Suprapubic skin (tissue), 4 donors: ENCODE results near the gene ATAD3B. TPM values are rescaled to one million over a fixed set of nuclear protein-coding genes. Genes with fewer than 3 reads are reported as not detected.
"Not testable (repeated sequence)": the region's sequence is repeated elsewhere in the genome, so short reads cannot be mapped to it uniquely, and the experiment has no call there.

Experiments
- DNase-seq, 2 donors: peaks; one replicate each; pipeline ENCODE4 v3.0.0-alpha.2; 2019; ENCODE audit warnings: low spot score in 2 of 2
- H3K27ac ChIP-seq: fragments of 200-600 bp; sonication (generic); one replicate; pipeline ENCODE4 v1.5.1; 2019
- H3K27me3 ChIP-seq: fragments of 200-600 bp; sonication (generic); one replicate; pipeline ENCODE4 v1.5.1; 2019
- H3K36me3 ChIP-seq: fragments of 200-600 bp; sonication (generic); one replicate; pipeline ENCODE4 v1.5.1; 2019
- H3K4me1 ChIP-seq: fragments of 200-600 bp; sonication (generic); one replicate; pipeline ENCODE4 v1.5.1; 2019
- H3K4me3 ChIP-seq: fragments of 200-600 bp; sonication (generic); one replicate; pipeline ENCODE4 v1.5.1; 2019; ENCODE audit warnings: mild to moderate bottlenecking
- H3K9me3 ChIP-seq: fragments of 200-600 bp; sonication (generic); one replicate; pipeline ENCODE4 v1.5.1; 2019
- EP300 ChIP-seq: sonication (generic); formaldehyde crosslinking; IDR thresholded peaks from one replicate; pipeline ENCODE4 v1.6.1; 2017; ENCODE audit warnings: antibody characterized with exemption
- POLR2A ChIP-seq, 2 donors: fragments of 450-650 bp; IDR thresholded peaks; one replicate each; pipeline ENCODE4 v1.6.1; 2017; ENCODE audit warnings: antibody characterized with exemption in 2 of 2, mild to moderate bottlenecking in 2 of 2, moderate library complexity in 2 of 2
- POLR2AphosphoS5 ChIP-seq, 3 donors: sonication (generic); formaldehyde crosslinking; IDR thresholded peaks; one replicate each; pipeline ENCODE4 v1.6.1; 2017; ENCODE audit warnings: antibody characterized with exemption in 3 of 3
- WGBS: methylation state at CpG from one replicate; pipeline ENCODE4 v1.1.5; 2018; 5-methylcytosine and 5-hydroxymethylcytosine counted together
- total RNA-seq, 4 donors: library from RNA; depleted of rRNA; stranded (reverse); fragments of >200 nt; gene quantifications; one replicate each; pipeline ENCODE4 v1.1.0, GENCODE V29; 2016
- TF ChIP-seq, protein P1 (sequence below), 2 donors: fragments of 200-600 bp in 1 of 2; fragments of 450-650 bp in 1 of 2; sonication (generic) in 1 of 2; IDR thresholded peaks; one replicate each; pipeline ENCODE4 v1.5.1; 2016 to 2019; ENCODE audit warnings: antibody characterized with exemption in 2 of 2, mild to moderate bottlenecking in 1 of 2, moderate library complexity in 1 of 2

The ATAD3B gene
- total RNA-seq, 4 donors from 2014 or later: 18.5 to 71.9 (median 23.7) TPM

DNA sequence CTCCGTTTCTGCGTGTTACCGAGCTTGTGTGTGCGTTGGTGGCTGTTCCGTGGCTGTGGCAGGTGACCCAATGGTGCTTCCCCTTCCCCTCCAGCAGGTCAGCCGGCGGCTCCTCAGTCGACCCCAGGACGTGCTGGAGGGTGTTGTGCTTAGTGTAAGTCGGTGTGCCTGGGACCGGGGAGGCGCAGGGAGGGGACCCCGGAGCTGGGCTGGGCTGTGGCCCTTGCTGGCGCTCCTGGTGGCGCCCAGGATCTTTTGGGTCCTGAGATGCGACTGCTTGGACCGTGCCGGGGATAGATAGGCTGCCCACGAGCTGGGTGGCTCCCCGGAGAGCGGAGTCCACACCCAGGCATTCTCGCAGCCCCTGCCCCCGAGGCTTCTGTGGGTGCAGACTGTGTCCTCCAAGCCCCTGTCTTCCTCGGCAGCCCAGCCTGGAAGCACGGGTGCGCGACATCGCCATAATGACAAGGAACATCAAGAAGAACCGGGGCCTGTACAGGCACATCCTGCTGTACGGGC, 16.1 kb upstream of the ATAD3B start:
- H3K36me3 ChIP-seq: no peaks in the 10 kb centered on the region
- TF ChIP-seq, protein P1, sequence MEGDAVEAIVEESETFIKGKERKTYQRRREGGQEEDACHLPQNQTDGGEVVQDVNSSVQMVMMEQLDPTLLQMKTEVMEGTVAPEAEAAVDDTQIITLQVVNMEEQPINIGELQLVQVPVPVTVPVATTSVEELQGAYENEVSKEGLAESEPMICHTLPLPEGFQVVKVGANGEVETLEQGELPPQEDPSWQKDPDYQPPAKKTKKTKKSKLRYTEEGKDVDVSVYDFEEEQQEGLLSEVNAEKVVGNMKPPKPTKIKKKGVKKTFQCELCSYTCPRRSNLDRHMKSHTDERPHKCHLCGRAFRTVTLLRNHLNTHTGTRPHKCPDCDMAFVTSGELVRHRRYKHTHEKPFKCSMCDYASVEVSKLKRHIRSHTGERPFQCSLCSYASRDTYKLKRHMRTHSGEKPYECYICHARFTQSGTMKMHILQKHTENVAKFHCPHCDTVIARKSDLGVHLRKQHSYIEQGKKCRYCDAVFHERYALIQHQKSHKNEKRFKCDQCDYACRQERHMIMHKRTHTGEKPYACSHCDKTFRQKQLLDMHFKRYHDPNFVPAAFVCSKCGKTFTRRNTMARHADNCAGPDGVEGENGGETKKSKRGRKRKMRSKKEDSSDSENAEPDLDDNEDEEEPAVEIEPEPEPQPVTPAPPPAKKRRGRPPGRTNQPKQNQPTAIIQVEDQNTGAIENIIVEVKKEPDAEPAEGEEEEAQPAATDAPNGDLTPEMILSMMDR (IDR thresholded peaks at IDR 0.05): no peak
- TF ChIP-seq EP300 (no peak), POLR2A (IDR thresholded peaks at IDR 0.05) (no peak), POLR2AphosphoS5 (IDR thresholded peaks at IDR 0.05) (no peak)
- no peak for DNase-seq
- no peak overlapping the region for H3K27ac ChIP-seq
- no peaks in the 10 kb centered on the region for H3K4me1 ChIP-seq
- H3K9me3 ChIP-seq: no peaks in the 10 kb centered on the region
- 65% methylated on average over 20 of the region's 30 CpGs for WGBS
- no peak overlapping the region for H3K4me3 ChIP-seq
- no peaks in the 10 kb centered on the region for H3K27me3 ChIP-seq

GRCh38 chr1:1455934-1456333, 15.6 kb upstream of the ATAD3B start:
- not testable (repeated sequence) for DNase-seq
- WGBS: no CpG with 5 or more reads among the region's 15 CpGs

GRCh38 chr1:1456683-1457255, 14.8 kb upstream of the ATAD3B start:
- H3K4me3 ChIP-seq, H3K27me3 ChIP-seq, H3K27ac ChIP-seq, DNase-seq, H3K36me3 ChIP-seq, H3K4me1 ChIP-seq, H3K9me3 ChIP-seq: not testable (repeated sequence)
- 88% methylated on average over 12 of the region's 22 CpGs for WGBS

More at GRCh38 chr1:1455934-1456333, 15.6 kb upstream of the ATAD3B start:
- not testable (repeated sequence) for H3K27ac ChIP-seq, H3K27me3 ChIP-seq, H3K9me3 ChIP-seq, H3K36me3 ChIP-seq, H3K4me3 ChIP-seq, H3K4me1 ChIP-seq

DNA sequence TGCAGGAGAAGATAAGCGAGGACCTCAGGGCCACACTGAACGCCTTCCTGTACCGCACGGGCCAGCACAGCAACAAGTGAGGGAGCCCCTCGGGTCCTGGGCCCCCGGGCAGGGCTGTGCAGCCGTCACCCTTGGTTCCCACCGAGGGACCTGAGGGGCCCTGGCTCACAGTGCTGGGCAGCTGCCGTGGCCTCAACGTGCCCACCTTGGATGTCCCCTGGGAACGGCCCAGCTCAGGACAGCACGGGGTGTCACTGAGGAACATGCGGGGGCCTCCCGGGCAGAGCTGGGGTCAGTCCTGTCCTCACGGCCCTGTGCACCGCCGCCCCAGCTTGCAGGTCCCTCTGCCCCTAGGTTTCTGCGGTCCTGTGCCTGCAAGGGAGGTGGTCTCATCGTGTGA, 12.4 kb upstream of the ATAD3B start:
- H3K36me3 ChIP-seq, H3K4me1 ChIP-seq, DNase-seq, H3K4me3 ChIP-seq, H3K9me3 ChIP-seq, H3K27me3 ChIP-seq, H3K27ac ChIP-seq: not testable (repeated sequence)
- no CpG with 5 or more reads among the region's 19 CpGs for WGBS

GRCh38 chr1:1459711-1460110, 11.9 kb upstream of the ATAD3B start:
- not testable (repeated sequence) for H3K27me3 ChIP-seq, H3K4me3 ChIP-seq, H3K9me3 ChIP-seq, DNase-seq, H3K4me1 ChIP-seq, H3K27ac ChIP-seq, H3K36me3 ChIP-seq
- WGBS: 90% methylated on average over 14 of the region's 14 CpGs

- no peak for DNase-seq
- Histone ChIP-seq H3K9me3 (no peaks in the 10 kb centered on the region), H3K27me3 (peaks cover 8% of the 10 kb centered on the region), H3K36me3 (no peaks in the 10 kb centered on the region), H3K4me3 (no peak overlapping the region), H3K4me1 (no peaks in the 10 kb centered on the region), H3K27ac (no peak overlapping the region)
- TF ChIP-seq, protein P1 (IDR thresholded peaks at IDR 0.05): no peak
- TF ChIP-seq POLR2A (IDR thresholded peaks at IDR 0.05) (no peak), POLR2AphosphoS5 (IDR thresholded peaks at IDR 0.05) (no peak), EP300 (no peak)
- WGBS: 68% methylated on average over 27 of the region's 27 CpGs
Measured at GRCh38 chr1:1460540-1461130, 10.9 kb upstream of the ATAD3B start.

- Histone ChIP-seq H3K36me3 (no peaks in the 10 kb centered on the region), H3K9me3 (no peaks in the 10 kb centered on the region), H3K27me3 (peaks cover 8% of the 10 kb centered on the region), H3K27ac (no peak overlapping the region), H3K4me1 (no peaks in the 10 kb centered on the region), H3K4me3 (no peak overlapping the region)
- TF ChIP-seq, protein P1 (IDR thresholded peaks at IDR 0.05): no peak
- TF ChIP-seq POLR2A (IDR thresholded peaks at IDR 0.05): no peak
- TF ChIP-seq POLR2AphosphoS5 (IDR thresholded peaks at IDR 0.05): no peak
- no peak for TF ChIP-seq EP300
- no peak for DNase-seq
- 34% methylated on average over 11 of the region's 18 CpGs for WGBS
Measured at GRCh38 chr1:1461721-1462317, 9.7 kb upstream of the ATAD3B start.
